K562 (cell line): ENCODE results near the gene RAB43. TPM values are rescaled to one million over a fixed set of nuclear protein-coding genes. Genes with fewer than 3 reads are reported as not detected.

Experiments
- ATAC-seq: fragments of 200-7000 bp; cut with Tn5 transposase; 3 replicates; pipeline ENCODE4 v1.9.1; 2020; ENCODE audit warnings: moderate library complexity
- BruUV-seq: library from RNA; stranded (reverse); fragments of 400-500 nt; replicated peaks from 2 replicates; lab custom pipeline; 2021; lab: Mats Ljungman, UMichigan
- CTCF ChIA-PET: fragments of 300-600 bp; formaldehyde crosslinking; extraction: SDS; loops from one replicate; lab custom pipeline; 2021; ENCODE audit warnings: low intra/inter-chr PET ratio; lab: Yijun Ruan, JAX
- POLR2A ChIA-PET: fragments of 300-600, 350-650 bp; sonication (Branson Sonifier 250); formaldehyde crosslinking; extraction: SDS; loops from one replicate; lab custom pipeline; 2021; ENCODE audit warnings: antibody characterized with exemption, inconsistent platforms; lab: Yijun Ruan, JAX
- DNase-seq, 4 experiments: peaks; one replicate each; pipeline versions ENCODE4 v3.0.0 to v3.0.0-alpha.2; 2011 to 2018; ENCODE audit warnings: low spot score in 3 of 4, mixed read lengths in 3 of 4; ENCODE audit errors: extremely low read depth in 1 of 4
- FAIRE-seq: peaks from 2 replicates; lab custom pipeline; 2011; peaks lifted over from hg19 to GRCh38; lab: Jason Lieb, UNC
- H2AFZ ChIP-seq: 2 replicates; pipeline ENCODE4 v1.6.0; 2011; ENCODE audit warnings: low read depth, low read length, control low read depth, inconsistent platforms
- H3K27ac ChIP-seq: fragments of 200-600 bp; 3 replicates; pipeline ENCODE4 v1.8.0; 2011; ENCODE audit warnings: low read depth, mild to moderate bottlenecking, control low read depth, inconsistent platforms, low read length, moderate library complexity, mixed read lengths; ENCODE audit errors: extremely low read depth
- H3K27me3 ChIP-seq, 2 experiments: fragments of 300-600 bp in 1 of 2; 2 replicates in 1 of 2; 3 replicates in 1 of 2; pipeline versions ENCODE4 v1.6.0 to v1.8.0; 2011; ENCODE audit warnings: inconsistent platforms in 2 of 2, low read length in 2 of 2, mild to moderate bottlenecking in 1 of 2, mixed read lengths in 1 of 2, moderate library complexity in 1 of 2; ENCODE audit not compliant: control insufficient read depth in 2 of 2, insufficient read depth in 2 of 2
- H3K36me3 ChIP-seq: fragments of 300-600 bp; 3 replicates; pipeline ENCODE4 v1.8.0; 2011; ENCODE audit warnings: mild to moderate bottlenecking, low read length, inconsistent platforms; ENCODE audit not compliant: control insufficient read depth, insufficient read depth
- H3K4me1 ChIP-seq, 2 experiments: fragments of 200-600 bp in 1 of 2; replicated peaks in 1 of 2; 2 replicates in 1 of 2; 3 replicates in 1 of 2; pipeline versions ENCODE4 v1.5.1 to v1.8.0; 2011; ENCODE audit warnings: inconsistent platforms in 2 of 2, low read length in 2 of 2, mild to moderate bottlenecking in 1 of 2, mixed read lengths in 1 of 2, moderate library complexity in 1 of 2; ENCODE audit not compliant: control insufficient read depth in 2 of 2, insufficient read depth in 2 of 2
- H3K4me2 ChIP-seq: 2 replicates; pipeline ENCODE4 v1.6.1; 2011; ENCODE audit warnings: low read length, control low read depth, inconsistent platforms, mixed read lengths; ENCODE audit not compliant: insufficient read depth
- H3K4me3 ChIP-seq: fragments of 200-600 bp; sonication (generic), shearing (Covaris generic); 2 replicates; pipeline ENCODE4 v1.5.1; 2016; ENCODE audit warnings: control low read depth, inconsistent platforms
- H3K79me2 ChIP-seq: fragments of 200-600 bp; 3 replicates; pipeline ENCODE4 v1.8.0; 2011; ENCODE audit warnings: low read length, inconsistent platforms; ENCODE audit not compliant: control insufficient read depth, insufficient read depth
- H3K9ac ChIP-seq, 2 experiments: 2 replicates each; pipeline versions ENCODE4 v1.6.0 to v1.6.1; 2011; ENCODE audit warnings: low read depth in 2 of 2, low read length in 2 of 2, control low read depth in 1 of 2, inconsistent platforms in 1 of 2, mild to moderate bottlenecking in 1 of 2, mixed read lengths in 1 of 2; ENCODE audit not compliant: insufficient read depth in 1 of 2
- H3K9me1 ChIP-seq: one replicate; pipeline ENCODE4 v1.6.0; 2011; ENCODE audit warnings: inconsistent platforms, mild to moderate bottlenecking, low read length, moderate library complexity; ENCODE audit not compliant: control insufficient read depth, insufficient read depth
- H3K9me3 ChIP-seq: replicated peaks from 2 replicates; pipeline ENCODE4 v1.5.1; 2011; ENCODE audit warnings: low read depth, low read length, inconsistent platforms; ENCODE audit not compliant: control insufficient read depth, insufficient read depth
- H4K20me1 ChIP-seq: replicated peaks from 2 replicates; pipeline ENCODE4 v1.6.1; 2011; ENCODE audit warnings: low read length, inconsistent platforms, mixed read lengths; ENCODE audit not compliant: control insufficient read depth, insufficient read depth
- ADNP ChIP-seq: fragments of 200-800 bp; sonication (Bioruptor generic); IDR thresholded peaks from 2 replicates; pipeline ENCODE4 v1.6.1; 2016; ENCODE audit warnings: missing genetic modification characterization, missing compliant biosample characterization
- ATF6 ChIP-seq: sonication (generic); formaldehyde crosslinking; IDR thresholded peaks from 2 replicates; pipeline ENCODE4 v1.4.0; 2020; ENCODE audit warnings: mild to moderate bottlenecking, missing genetic modification reagents
- BCOR ChIP-seq: fragments of 450-650 bp; IDR thresholded peaks from 2 replicates; pipeline ENCODE4 v1.6.1; 2016
- KLF10 ChIP-seq: fragments of 250-450 bp; sonication (Bioruptor Pico); IDR thresholded peaks from 2 replicates; pipeline ENCODE4 v1.6.1; 2021; ENCODE audit warnings: matching md5 sums
- PURB ChIP-seq: sonication (generic); formaldehyde crosslinking; IDR thresholded peaks from 2 replicates; pipeline ENCODE4 v1.9.0; 2021; ENCODE audit warnings: low read depth, mild to moderate bottlenecking, missing genetic modification reagents
- RBM25 ChIP-seq: fragments of 200-400 bp; formaldehyde crosslinking; IDR thresholded peaks from 2 replicates; pipeline ENCODE4 v1.6.1; 2018; ENCODE audit warnings: low read length, low read depth, moderate library complexity; ENCODE audit not compliant: severe bottlenecking
- SAP30 ChIP-seq: fragments of 200-600 bp; sonication (generic); IDR thresholded peaks from 2 replicates; pipeline ENCODE4 v1.6.1; 2012; ENCODE audit warnings: borderline replicate concordance, low read depth, mild to moderate bottlenecking, moderate library complexity, low read length, control low read depth, inconsistent platforms; ENCODE audit not compliant: insufficient read depth, poor library complexity, severe bottlenecking
- SMAD2 ChIP-seq: fragments of 150-350 bp; IDR thresholded peaks from 2 replicates; pipeline ENCODE4 v1.6.1; 2014; ENCODE audit warnings: low read depth, mild to moderate bottlenecking, low read length
- ZNF512 ChIP-seq: IDR thresholded peaks from 2 replicates; pipeline ENCODE4 v1.6.1; 2016; ENCODE audit warnings: missing genetic modification characterization, missing compliant biosample characterization
- in situ Hi-C: fragments of 300-500 bp; cut with MboI; formaldehyde crosslinking; loops from 4 replicates; pipeline ENCODE4 v1.15.0; 2018; ENCODE audit warnings: inconsistent platforms, mixed read lengths
- intact Hi-C: fragments of 100-400 bp; cut with micrococcal nuclease; formaldehyde crosslinking; loops from 2 replicates; pipeline ENCODE4 v1.14.2; 2022
- polyA plus RNA-seq, 8 experiments: library from polyadenylated mRNA; depleted of rRNA in 4 of 8; stranded (reverse) in 5 of 8; unstranded in 3 of 8; fragments of >200 nt; fragmentation: Nextera tagmentation in 2 of 8; fragmentation: Illumina TruSeq in 1 of 8; extraction: Ambion mirVana in 2 of 8; extraction: Trizol in 1 of 8; gene quantifications; 2 replicates each; pipeline versions ENCODE4 v1.2.1 to v1.2.3, GENCODE V29; 2011 to 2014; ENCODE audit warnings: inconsistent platforms in 1 of 8, missing spikeins in 1 of 8
- total RNA-seq, 7 experiments: library from RNA; depleted of rRNA in 6 of 7; stranded (reverse); fragments of >200 nt in 6 of 7; fragmentation: Illumina TruSeq in 2 of 7; extraction: Trizol in 2 of 7; gene quantifications; 2 replicates each; pipeline versions ENCODE4 v1.2.1 to v1.2.3, GENCODE V29; 2011 to 2021; ENCODE audit warnings: low replicate concordance in 1 of 7

Gene RAB43
- total and polyA plus RNA-seq, 9 of the 15 experiments (the other 6 are each of a cell fraction or from before 2014, with no cell fraction given), result 0.04 to 6.8 (median 1.7) TPM; not detected in 2

GRCh38 chr3:129117134-129117533, 4.5 kb downstream of the RAB43 start:
- Histone ChIP-seq H3K9ac (no peak overlapping the region), H3K27ac (no peak overlapping the region), H3K79me2 (peaks cover 15% of the 10 kb centered on the region; the same call in 2 of the 3 replicates), H3K9me3 (no peaks in the 10 kb centered on the region), H3K4me2 (no peak overlapping the region), H2AFZ (no peak overlapping the region), H3K36me3 (no peaks in the 10 kb centered on the region; the same call in 2 of the 3 replicates), H3K27me3 (no peaks in the 10 kb centered on the region), H3K4me3 (no peak overlapping the region), H4K20me1 (no peaks in the 10 kb centered on the region), H3K9me1 (no peaks in the 10 kb centered on the region), H3K4me1 (peaks cover 22 to 25% of the 10 kb centered on the region in 2 experiments)
- ATAC-seq (no peak), DNase-seq (no peak), FAIRE-seq (no peak)
- ChIA-PET POLR2A (interaction anchor here (0.6 to 1.0 kb wide), 3 partner anchors 11 to 175 kb away, joined by 3 to 4 read pairs (median 4); no protein-coding TSS in a partner anchor), CTCF (no interaction called here)
- BruUV-seq, result no TSS peak
- in situ Hi-C loops, result no loop called here
- intact Hi-C loops, result no loop called here
- TF ChIP-seq ZNF512 (no peak), SAP30 (no peak), PURB (CRISPR knock-in tag) (no peak), RBM25 (peak; percentile 96), BCOR (peak; percentile 78), SMAD2 (no peak), KLF10 (no peak), ADNP (tag) (peak; percentile 75), ATF6 (CRISPR knock-in tag) (no peak)
